Keratinocyte (primary cell): ENCODE measurements around the gene ELF3. TPM values are rescaled to one million over a fixed set of nuclear protein-coding genes. Genes with fewer than 3 reads are reported as not detected.

Experiments used
- DNase-seq: peaks from one replicate; pipeline ENCODE4 v3.0.0-alpha.2; 2011; ENCODE audit warnings: low read depth, missing footprints, low spot score
- FAIRE-seq: peaks from 2 replicates; lab custom pipeline; 2011; peaks lifted over from hg19 to GRCh38; lab: Jason Lieb, UNC
- H2AFZ ChIP-seq: 2 replicates; pipeline ENCODE4 v1.6.0; 2012; ENCODE audit warnings: low read length, control low read depth, inconsistent platforms; ENCODE audit not compliant: control insufficient read depth
- H3K27ac ChIP-seq: 2 replicates; pipeline ENCODE4 v1.5.1; 2011; ENCODE audit warnings: low read length; ENCODE audit not compliant: control insufficient read depth, insufficient read depth
- H3K27me3 ChIP-seq: 3 replicates; pipeline ENCODE4 v1.6.0; 2011; ENCODE audit warnings: low read length; ENCODE audit not compliant: control insufficient read depth, insufficient read depth; ENCODE audit errors: extremely low read depth
- H3K36me3 ChIP-seq, 2 experiments: 2 replicates in 1 of 2; 3 replicates in 1 of 2; pipeline ENCODE4 v1.5.1; 2011; ENCODE audit warnings: low read length in 2 of 2, mild to moderate bottlenecking in 1 of 2; ENCODE audit not compliant: control insufficient read depth in 2 of 2, insufficient read depth in 2 of 2; ENCODE audit errors: extremely low read depth in 1 of 2
- H3K4me1 ChIP-seq: 3 replicates; pipeline ENCODE4 v1.5.1; 2011; ENCODE audit warnings: low read length; ENCODE audit not compliant: control insufficient read depth, insufficient read depth; ENCODE audit errors: extremely low read depth
- H3K4me2 ChIP-seq: 3 replicates; pipeline ENCODE4 v1.6.0; 2011; ENCODE audit warnings: low read depth, low read length; ENCODE audit not compliant: control insufficient read depth, insufficient read depth; ENCODE audit errors: extremely low read depth
- H3K4me3 ChIP-seq, 3 experiments: fragments of 200-600 bp in 1 of 3; sonication (generic) in 1 of 3; 2 replicates in 2 of 3; 3 replicates in 1 of 3; pipeline ENCODE4 v1.5.1; 2011 to 2016; ENCODE audit warnings: low read length in 3 of 3, mild to moderate bottlenecking in 3 of 3, control low read depth in 2 of 3, inconsistent platforms in 1 of 3, low read depth in 1 of 3, mixed read lengths in 1 of 3, mixed run types in 1 of 3, moderate library complexity in 1 of 3; ENCODE audit not compliant: control insufficient read depth in 2 of 3, insufficient read depth in 2 of 3; ENCODE audit errors: extremely low read depth in 1 of 3
- H3K79me2 ChIP-seq: 2 replicates; pipeline ENCODE4 v1.6.0; 2012; ENCODE audit warnings: low read length; ENCODE audit not compliant: control insufficient read depth, insufficient read depth
- H3K9ac ChIP-seq: 3 replicates; pipeline ENCODE4 v1.6.0; 2011; ENCODE audit warnings: low read length; ENCODE audit not compliant: control insufficient read depth, insufficient read depth; ENCODE audit errors: extremely low read depth
- H3K9me1 ChIP-seq: 3 replicates; pipeline ENCODE4 v1.6.0; 2011; ENCODE audit warnings: low read length; ENCODE audit not compliant: control insufficient read depth, insufficient read depth; ENCODE audit errors: extremely low read depth
- H3K9me3 ChIP-seq: 2 replicates; pipeline ENCODE4 v1.5.1; 2012; ENCODE audit warnings: low read depth, low read length; ENCODE audit not compliant: control insufficient read depth
- H4K20me1 ChIP-seq: 3 replicates; pipeline ENCODE4 v1.6.0; 2011; ENCODE audit warnings: low read length; ENCODE audit not compliant: control insufficient read depth, insufficient read depth; ENCODE audit errors: extremely low read depth
- CTCF ChIP-seq, 3 experiments: IDR thresholded peaks in 1 of 3; conservative IDR thresholded peaks in 1 of 3; optimal IDR thresholded peaks in 1 of 3; 2 replicates in 2 of 3; 3 replicates in 1 of 3; pipeline versions ENCODE3 to v1.5.1; 2011; ENCODE audit warnings: low read length in 3 of 3, mild to moderate bottlenecking in 3 of 3, moderate library complexity in 2 of 3, control low read depth in 1 of 3, inconsistent platforms in 1 of 3; ENCODE audit not compliant: insufficient read depth in 2 of 3; ENCODE audit errors: extremely low read depth in 1 of 3
- EZH2 ChIP-seq: IDR thresholded peaks from one replicate; pipeline ENCODE4 v1.6.1; 2012; ENCODE audit warnings: inconsistent platforms, mild to moderate bottlenecking, low read length, moderate library complexity
- dilution Hi-C: fragments of 300-500 bp; cut with MboI; formaldehyde crosslinking; loops from one replicate; pipeline ENCODE4 v1.7.0; 2020; ENCODE audit warnings: low sequenced_read_pairs; ENCODE audit not compliant: extremely low pct_ligation_motif_present
- polyA plus RNA-seq, 5 experiments: library from polyadenylated mRNA; depleted of rRNA in 3 of 5; stranded (reverse) in 3 of 5; stranded (forward) in 1 of 5; unstranded in 1 of 5; fragments of >200 nt; gene quantifications; 1 replicate in 1 of 5; 2 replicates in 3 of 5; 3 replicates in 1 of 5; pipeline versions ENCODE4 v1.2.1 to v1.2.3, GENCODE V29; 2011 to 2012; ENCODE audit warnings: missing spikeins in 2 of 5, low read depth in 1 of 5, low replicate concordance in 1 of 5

ELF3 gene
- polyA plus RNA-seq, 1 donor (not counting 4 experiments of a cell fraction or from before 2014, with no cell fraction given), result 0.51 TPM

- TF ChIP-seq EZH2 (no peak), CTCF (optimal IDR thresholded peaks at IDR 0.05 in 1 of 3, IDR thresholded peaks at IDR 0.05 in 1 of 3, conservative IDR thresholded peaks at IDR 0.05 in 1 of 3; ENCODE audit: extremely low read depth in 1 of 3, insufficient read depth in 2 of 3, low read length in 3 of 3) (no peak)
- no peak for DNase-seq
- Histone ChIP-seq H3K9ac (no peak overlapping the region), H3K9me1 (peaks cover 4% of the 10 kb centered on the region), H3K27me3 (no peaks in the 10 kb centered on the region), H2AFZ (no peak overlapping the region), H3K4me2 (no peak overlapping the region), H3K27ac (no peak overlapping the region), H4K20me1 (no peaks in the 10 kb centered on the region), H3K36me3 (no peaks in the 10 kb centered on the region), H3K4me1 (peaks cover 13% of the 10 kb centered on the region), H3K9me3 (no peaks in the 10 kb centered on the region), H3K79me2 (no peaks in the 10 kb centered on the region), H3K4me3 (no peak overlapping the region)
- no peak for FAIRE-seq
- dilution Hi-C loops, result no loop called here
Observed at GRCh38 chr1:202016811-202017748, 6.7 kb downstream of the ELF3 start.

- no peak for TF ChIP-seq CTCF (optimal IDR thresholded peaks at IDR 0.05 in 1 of 3, IDR thresholded peaks at IDR 0.05 in 1 of 3, conservative IDR thresholded peaks at IDR 0.05 in 1 of 3; ENCODE audit: extremely low read depth in 1 of 3, insufficient read depth in 2 of 3, low read length in 3 of 3)
- Histone ChIP-seq H3K9me1 (peaks cover 4% of the 10 kb centered on the region), H3K36me3 (no peaks in the 10 kb centered on the region), H3K4me2 (peak overlapping the region; percentile 37), H3K27ac (no peak overlapping the region), H3K4me3 (no peak overlapping the region), H4K20me1 (no peaks in the 10 kb centered on the region), H2AFZ (no peak overlapping the region), H3K9me3 (no peaks in the 10 kb centered on the region), H3K79me2 (no peaks in the 10 kb centered on the region), H3K4me1 (peaks cover 21% of the 10 kb centered on the region), H3K27me3 (no peaks in the 10 kb centered on the region), H3K9ac (no peak overlapping the region)
- FAIRE-seq (no peak), DNase-seq (no peak)
- dilution Hi-C loops, result no loop called here
Observed at GRCh38 chr1:202017749-202018467, 7.5 kb downstream of the ELF3 start.
